HepG2 (cell line): ENCODE measurements around the gene LTV1.

Experiments used
- POLR2AphosphoS2 ChIP-seq: IDR thresholded peaks from 2 replicates; pipeline ENCODE4 v1.6.1; 2011; ENCODE audit warnings: low read depth, low read length, improper control_type of control experiment
- SETDB1 ChIP-seq: sonication (generic); formaldehyde crosslinking; IDR thresholded peaks from 2 replicates; pipeline ENCODE4 v1.5.1; 2020; ENCODE audit warnings: missing genetic modification reagents, mild to moderate bottlenecking, borderline replicate concordance
- THAP7 ChIP-seq: sonication (generic); formaldehyde crosslinking; IDR thresholded peaks from 2 replicates; pipeline ENCODE4 v1.8.1; 2023; ENCODE audit warnings: mild to moderate bottlenecking, missing genetic modification reagents
- ZNF331 ChIP-seq: sonication (generic); formaldehyde crosslinking; IDR thresholded peaks from 2 replicates; pipeline ENCODE4 v1.4.0; 2020; ENCODE audit warnings: missing genetic modification reagents

- TF ChIP-seq SETDB1 (CRISPR knock-in tag) (no peak), THAP7 (CRISPR knock-in tag) (no peak), POLR2AphosphoS2 (no peak), ZNF331 (no peak)
Observed at GRCh38 chr6:143863771-143864170, 20.6 kb downstream of the LTV1 start.
